Measurements from ENCODE around the gene RNF10.

Gene RNF10

DNA sequence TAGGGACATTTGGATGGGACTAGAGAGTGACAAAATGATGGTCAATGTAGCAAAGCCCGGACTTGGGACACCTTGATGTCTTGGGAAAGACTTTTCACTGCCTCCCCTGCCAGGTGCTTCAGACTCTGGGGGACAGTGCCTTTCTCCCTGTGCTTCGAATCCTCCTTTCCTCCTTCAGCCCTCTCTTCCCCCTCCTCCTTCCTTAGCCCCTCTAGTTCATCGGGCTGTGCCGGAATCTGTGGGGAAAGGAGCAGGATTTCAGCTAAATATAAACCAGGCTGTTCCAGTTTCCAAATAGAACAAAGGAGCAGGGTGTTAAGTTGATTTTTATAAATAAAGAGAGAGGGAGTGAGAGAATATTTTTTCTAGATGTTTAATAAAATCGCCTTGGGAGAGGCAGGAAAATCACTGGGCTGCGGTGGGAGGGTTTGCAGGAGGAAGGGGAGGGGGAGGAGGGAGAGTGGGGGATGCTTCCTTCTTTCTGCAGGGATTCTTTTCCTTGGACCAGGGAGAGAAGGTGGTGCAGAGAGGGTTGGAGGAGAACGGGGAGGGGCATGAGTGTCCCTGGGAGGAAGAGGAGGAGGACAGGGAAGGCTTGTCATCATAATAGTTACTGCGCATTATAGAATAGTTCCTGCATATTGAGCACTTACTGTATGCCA, 84.9 kb downstream of the RNF10 start:
- peaks cover 45 to 65% of the 10 kb centered on the region in 2 donors for H3K27me3 Mint-ChIP-seq
- DNase-seq, result no peak
- no peak for ATAC-seq (replicated peaks)
- H3K36me3 Mint-ChIP-seq (ENCODE audit: insufficient read depth), result no peaks in the 10 kb centered on the region
- no peak overlapping the region for H3K4me3 Mint-ChIP-seq
- H3K9me3 Mint-ChIP-seq, result no peaks in the 10 kb centered on the region
- no peak overlapping the region for H3K27ac Mint-ChIP-seq
- no peaks in the 10 kb centered on the region for H3K4me1 Mint-ChIP-seq (ENCODE audit: low read depth in 2 of 2)

DNA sequence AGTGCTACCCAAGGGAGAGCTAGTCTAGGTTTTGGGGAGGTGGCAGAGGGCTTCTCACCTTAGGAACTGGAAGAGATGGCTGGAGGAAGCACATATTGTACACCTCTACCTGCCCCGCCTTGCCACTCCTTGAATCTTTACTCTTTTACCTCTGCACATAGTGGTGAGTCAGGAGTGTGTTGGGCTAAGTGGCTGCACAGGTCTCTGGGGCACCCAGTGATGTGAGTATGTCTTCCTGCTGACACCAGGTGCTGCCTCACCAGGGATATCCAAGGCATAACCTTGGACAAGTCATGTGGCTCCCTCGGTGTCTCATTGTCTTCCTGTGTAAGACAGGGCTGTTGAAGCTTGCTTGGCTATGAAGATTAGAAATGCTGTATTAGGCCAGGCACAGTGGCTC, 86.5 kb downstream of the RNF10 start:
- H3K9me3 Mint-ChIP-seq, result no peaks in the 10 kb centered on the region
- no peak overlapping the region for H3K27ac Mint-ChIP-seq
- ATAC-seq (replicated peaks) (no peak), DNase-seq (no peak)
- peaks cover 45 to 65% of the 10 kb centered on the region in 2 donors for H3K27me3 Mint-ChIP-seq
- H3K4me1 Mint-ChIP-seq (ENCODE audit: low read depth in 2 of 2), result no peaks in the 10 kb centered on the region
- no peaks in the 10 kb centered on the region for H3K36me3 Mint-ChIP-seq (ENCODE audit: insufficient read depth)
- H3K4me3 Mint-ChIP-seq, result no peak overlapping the region

DNA sequence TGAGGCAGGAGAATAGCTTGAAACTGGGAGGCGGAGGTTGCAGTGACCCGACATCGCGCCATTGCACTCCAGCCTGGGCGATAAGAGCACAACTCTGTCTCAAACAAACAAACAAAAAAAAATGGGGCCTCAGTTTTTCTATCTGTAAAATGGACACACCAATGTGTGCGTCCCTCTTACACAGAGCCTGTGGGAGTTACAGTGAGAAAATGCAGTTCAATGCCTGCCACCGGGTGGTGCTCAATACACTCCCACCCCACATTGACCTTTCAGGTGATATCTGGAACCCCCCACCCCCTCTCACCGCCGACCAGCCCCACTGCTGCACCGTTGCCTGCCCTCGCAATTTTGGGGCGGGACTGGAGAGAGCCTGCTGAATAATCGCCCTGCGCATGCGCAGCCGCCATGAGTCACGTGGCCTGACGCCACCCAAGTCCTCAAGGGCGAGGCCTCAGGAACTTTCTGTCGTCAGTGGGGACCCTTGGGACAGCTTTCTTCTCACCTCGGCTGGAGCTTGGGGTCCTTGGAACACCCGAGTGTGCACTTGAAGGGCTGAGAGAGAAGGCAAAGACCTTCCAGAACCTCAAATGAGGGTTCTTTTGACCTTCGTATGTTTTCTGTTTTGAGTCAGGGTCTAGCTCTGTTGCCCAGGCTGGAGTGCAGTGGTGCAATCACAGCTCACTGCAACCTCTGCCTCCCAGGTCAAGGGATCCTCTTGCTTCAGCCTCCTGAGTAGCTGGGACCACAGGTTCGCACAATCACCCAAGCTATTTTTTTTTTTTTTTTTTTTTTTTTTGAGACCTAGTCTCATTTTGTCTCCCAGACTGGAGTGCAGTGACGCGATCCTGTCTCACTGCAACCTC, 91.6 kb downstream of the RNF10 start:
- ATAC-seq (replicated peaks) (no peak), DNase-seq (peak in 1 of 3 experiments; percentile 17)
- Mint-ChIP-seq H3K9me3 (no peaks in the 10 kb centered on the region), H3K27me3 (peaks cover 12 to 42% of the 10 kb centered on the region in 2 donors), H3K36me3 (ENCODE audit: insufficient read depth) (peaks cover 3% of the 10 kb centered on the region), H3K4me1 (ENCODE audit: low read depth in 2 of 2) (no peaks in the 10 kb centered on the region), H3K27ac (no peak overlapping the region), H3K4me3 (no peak overlapping the region)
